Neural progenitor cell (in vitro differentiated cells): ENCODE results near the gene GPR15.

Source experiments
- CTCF ChIP-seq: fragments of 200-600 bp; sonication (generic); IDR thresholded peaks from 2 replicates; pipeline ENCODE4 v1.5.1; 2017; ENCODE audit warnings: antibody characterized with exemption, mild to moderate bottlenecking
- EZH2 ChIP-seq: fragments of 200-600 bp; sonication (generic); IDR thresholded peaks from 2 replicates; pipeline ENCODE4 v1.6.1; 2017; ENCODE audit warnings: antibody characterized with exemption, mild to moderate bottlenecking, moderate library complexity
- EZH2phosphoT487 ChIP-seq: fragments of 200-600 bp; sonication (generic); IDR thresholded peaks from 2 replicates; pipeline ENCODE4 v1.6.1; 2017; ENCODE audit warnings: antibody characterized with exemption

GRCh38 chr3:98564282-98565005, 32.7 kb downstream of the GPR15 start:
- TF ChIP-seq CTCF (no peak), EZH2 (no peak), EZH2phosphoT487 (no peak)
